Trophoblast cell (in vitro differentiated cells and primary cell): ENCODE measurements around the gene MEIG1.

Experiments
- DNase-seq, 2 donors: peaks; one replicate each; pipeline ENCODE4 v3.0.0-alpha.2; 2016
- H2AFZ ChIP-seq: 2 replicates; pipeline ENCODE4 v1.6.1; 2013; ENCODE audit warnings: low read length, moderate library complexity, mild to moderate bottlenecking; ENCODE audit not compliant: insufficient read depth, poor library complexity
- H2AK5ac ChIP-seq: 2 replicates; pipeline ENCODE4 v1.6.1; 2013; ENCODE audit warnings: mild to moderate bottlenecking, low read length
- H2BK120ac ChIP-seq: 2 replicates; pipeline ENCODE4 v1.6.1; 2013; ENCODE audit warnings: low read length, mild to moderate bottlenecking, moderate library complexity; ENCODE audit not compliant: insufficient read depth, poor library complexity
- H2BK12ac ChIP-seq: 2 replicates; pipeline ENCODE4 v1.6.1; 2013; ENCODE audit warnings: mild to moderate bottlenecking, low read length, moderate library complexity
- H2BK5ac ChIP-seq: 2 replicates; pipeline ENCODE4 v1.6.1; 2013; ENCODE audit warnings: low read length, low read depth, moderate library complexity, mild to moderate bottlenecking; ENCODE audit not compliant: poor library complexity
- H3K14ac ChIP-seq: 2 replicates; pipeline ENCODE4 v1.6.1; 2013; ENCODE audit warnings: mild to moderate bottlenecking, low read length
- H3K18ac ChIP-seq: 2 replicates; pipeline ENCODE4 v1.6.1; 2013; ENCODE audit warnings: mild to moderate bottlenecking, low read length
- H3K23ac ChIP-seq: 2 replicates; pipeline ENCODE4 v1.6.1; 2013; ENCODE audit warnings: low read length
- H3K27ac ChIP-seq: 2 replicates; pipeline ENCODE4 v1.5.1; 2013; ENCODE audit warnings: low read depth, mild to moderate bottlenecking, inconsistent platforms, low read length, moderate library complexity
- H3K27me3 ChIP-seq: 2 replicates; pipeline ENCODE4 v1.6.1; 2013; ENCODE audit warnings: inconsistent platforms, mild to moderate bottlenecking, low read length, moderate library complexity; ENCODE audit not compliant: insufficient read depth
- H3K36me3 ChIP-seq, 2 experiments: 1 replicate in 1 of 2; 2 replicates in 1 of 2; pipeline ENCODE4 v1.6.1; 2013; ENCODE audit warnings: low read length in 2 of 2, mild to moderate bottlenecking in 2 of 2, moderate library complexity in 1 of 2; ENCODE audit not compliant: insufficient read depth in 2 of 2, control insufficient read depth in 1 of 2
- H3K4ac ChIP-seq: 2 replicates; pipeline ENCODE4 v1.6.1; 2013; ENCODE audit warnings: low read depth, mild to moderate bottlenecking, low read length, moderate library complexity
- H3K4me1 ChIP-seq, 2 experiments: 1 replicate in 1 of 2; 2 replicates in 1 of 2; pipeline ENCODE4 v1.6.1; 2013; ENCODE audit warnings: low read length in 2 of 2, mild to moderate bottlenecking in 2 of 2, moderate library complexity in 1 of 2; ENCODE audit not compliant: insufficient read depth in 2 of 2, control insufficient read depth in 1 of 2
- H3K4me2 ChIP-seq: 2 replicates; pipeline ENCODE4 v1.6.1; 2013; ENCODE audit warnings: inconsistent platforms, mild to moderate bottlenecking, low read length, moderate library complexity
- H3K4me3 ChIP-seq: 2 replicates; pipeline ENCODE4 v1.5.1; 2013; ENCODE audit warnings: mild to moderate bottlenecking, low read depth, low read length, inconsistent platforms
- H3K79me1 ChIP-seq: one replicate; pipeline ENCODE4 v1.6.1; 2013; ENCODE audit warnings: low read length
- H3K79me2 ChIP-seq: 2 replicates; pipeline ENCODE4 v1.6.1; 2013; ENCODE audit warnings: low read length, mild to moderate bottlenecking; ENCODE audit not compliant: control insufficient read depth, insufficient read depth, poor library complexity
- H3K9ac ChIP-seq: 2 replicates; pipeline ENCODE4 v1.6.1; 2013; ENCODE audit warnings: mild to moderate bottlenecking, low read length
- H3K9me3 ChIP-seq: 2 replicates; pipeline ENCODE4 v1.6.1; 2013; ENCODE audit warnings: low read depth, mild to moderate bottlenecking, control low read depth, inconsistent platforms, low read length; ENCODE audit not compliant: insufficient read depth
- H4K12ac ChIP-seq: 2 replicates; pipeline ENCODE4 v1.6.1; 2013; ENCODE audit warnings: low read depth, mild to moderate bottlenecking, low read length, moderate library complexity
- H4K8ac ChIP-seq: 2 replicates; pipeline ENCODE4 v1.6.1; 2013; ENCODE audit warnings: low read depth, mild to moderate bottlenecking, low read length, moderate library complexity
- H4K91ac ChIP-seq: one replicate; pipeline ENCODE4 v1.6.1; 2013; ENCODE audit warnings: low read depth, mild to moderate bottlenecking, low read length, moderate library complexity
- WGBS: extraction: QIAGEN DNeasy Blood & Tissue Kit; methylation state at CpG from one replicate; pipeline ENCODE4 v1.1.7; 2013; ENCODE audit warnings: missing lambda C conversion rate; ENCODE audit not compliant: insufficient read length, insufficient coverage; ENCODE audit errors: extremely low coverage; 5-methylcytosine and 5-hydroxymethylcytosine counted together

Gene MEIG1

GRCh38 chr10:14947268-14947667, 11.9 kb upstream of the MEIG1 start:
- H3K23ac ChIP-seq, result no peak overlapping the region
- no CpG with 5 or more reads among the region's 1 CpG for WGBS
- no peaks in the 10 kb centered on the region for H3K27me3 ChIP-seq
- H3K4me1 ChIP-seq, result no peaks in the 10 kb centered on the region
- no peak overlapping the region for H3K4ac ChIP-seq
- H3K14ac ChIP-seq, result no peak overlapping the region
- no peak overlapping the region for H2AFZ ChIP-seq
- H3K9me3 ChIP-seq, result no peaks in the 10 kb centered on the region
- H2BK12ac ChIP-seq, result no peak overlapping the region
- no peak overlapping the region for H3K4me2 ChIP-seq
- H3K4me3 ChIP-seq, result no peak overlapping the region
- no peak overlapping the region for H3K9ac ChIP-seq
- no peak overlapping the region for H3K27ac ChIP-seq
- no peak overlapping the region for H4K91ac ChIP-seq
- DNase-seq, result no peak
- H3K36me3 ChIP-seq, result peaks cover 24 to 26% of the 10 kb centered on the region in 2 experiments
- no peak overlapping the region for H3K18ac ChIP-seq
- no peaks in the 10 kb centered on the region for H3K79me1 ChIP-seq
- H2AK5ac ChIP-seq, result no peak overlapping the region
- H2BK5ac ChIP-seq, result no peak overlapping the region
- H3K79me2 ChIP-seq, result peaks cover 1% of the 10 kb centered on the region
- H2BK120ac ChIP-seq, result no peak overlapping the region
- H4K12ac ChIP-seq, result no peak overlapping the region
- H4K8ac ChIP-seq, result no peak overlapping the region

GRCh38 chr10:14949291-14949690, 9.9 kb upstream of the MEIG1 start:
- Histone ChIP-seq H3K4ac (no peak overlapping the region), H3K18ac (no peak overlapping the region), H3K9me3 (no peaks in the 10 kb centered on the region), H3K27me3 (no peaks in the 10 kb centered on the region), H3K4me2 (no peak overlapping the region), H3K23ac (no peak overlapping the region), H2BK120ac (no peak overlapping the region), H2BK12ac (no peak overlapping the region), H2AFZ (no peak overlapping the region), H2BK5ac (no peak overlapping the region), H3K4me3 (no peak overlapping the region), H3K9ac (no peak overlapping the region), H3K14ac (no peak overlapping the region), H3K36me3 (peaks cover 16 to 19% of the 10 kb centered on the region in 2 experiments), H4K91ac (no peak overlapping the region), H3K4me1 (peaks cover 3% of the 10 kb centered on the region in 2 experiments), H3K27ac (no peak overlapping the region), H2AK5ac (no peak overlapping the region), H4K12ac (no peak overlapping the region), H4K8ac (no peak overlapping the region), H3K79me2 (peaks cover 1% of the 10 kb centered on the region), H3K79me1 (peaks cover 4% of the 10 kb centered on the region)
- DNase-seq, result no peak
- no CpG with 5 or more reads among the region's 5 CpGs for WGBS

GRCh38 chr10:14952851-14953423, 6.3 kb upstream of the MEIG1 start:
- Histone ChIP-seq H2AK5ac (no peak overlapping the region), H3K4ac (peak overlapping the region; percentile 8), H4K12ac (no peak overlapping the region), H3K36me3 (peaks cover 0 to 3% of the 10 kb centered on the region in 2 experiments), H2BK12ac (no peak overlapping the region), H3K23ac (no peak overlapping the region), H2BK120ac (no peak overlapping the region), H3K9me3 (no peaks in the 10 kb centered on the region), H3K79me2 (peaks cover 1% of the 10 kb centered on the region), H3K4me2 (peak overlapping the region; percentile 77), H3K79me1 (peaks cover 4% of the 10 kb centered on the region), H3K9ac (peak overlapping the region; percentile 14), H2AFZ (no peak overlapping the region), H3K14ac (no peak overlapping the region), H4K8ac (no peak overlapping the region), H3K4me1 (peaks cover 3% of the 10 kb centered on the region in 2 experiments), H3K18ac (no peak overlapping the region), H3K4me3 (peak overlapping the region; percentile 78), H4K91ac (no peak overlapping the region), H3K27me3 (no peaks in the 10 kb centered on the region), H3K27ac (no peak overlapping the region), H2BK5ac (no peak overlapping the region)
- no CpG with 5 or more reads among the region's 10 CpGs for WGBS
- DNase-seq, result no peak

- no peak overlapping the region for H2BK12ac ChIP-seq
- peaks cover 3% of the 10 kb centered on the region in 2 experiments for H3K4me1 ChIP-seq
- H3K79me1 ChIP-seq, result peaks cover 4% of the 10 kb centered on the region
- peak overlapping the region; percentile 77 for H3K9ac ChIP-seq
- H4K91ac ChIP-seq, result peak overlapping the region; percentile 41
- H2AFZ ChIP-seq, result peak overlapping the region; percentile 74
- H3K4ac ChIP-seq, result peak overlapping the region; percentile 18
- H3K36me3 ChIP-seq, result peaks cover 0 to 2% of the 10 kb centered on the region in 2 experiments
- no peak overlapping the region for H3K23ac ChIP-seq
- peak overlapping the region; percentile 46 for H2BK120ac ChIP-seq
- peak overlapping the region; percentile 53 for H3K14ac ChIP-seq
- H3K4me2 ChIP-seq, result peak overlapping the region; percentile 77
- peak overlapping the region; percentile 36 for H4K12ac ChIP-seq
- H3K27ac ChIP-seq, result no peak overlapping the region
- H3K18ac ChIP-seq, result peak overlapping the region; percentile 24
- H2AK5ac ChIP-seq, result no peak overlapping the region
- peak; percentile 17 to 55 for DNase-seq
- peak overlapping the region; percentile 78 for H3K4me3 ChIP-seq
- no peaks in the 10 kb centered on the region for H3K27me3 ChIP-seq
- H3K79me2 ChIP-seq, result peaks cover 1% of the 10 kb centered on the region
- H3K9me3 ChIP-seq, result no peaks in the 10 kb centered on the region
- WGBS, result no CpG with 5 or more reads among the region's 32 CpGs
- peak overlapping the region; percentile 72 for H4K8ac ChIP-seq
- H2BK5ac ChIP-seq, result peak overlapping the region; percentile 15
These were observed 5.7 kb upstream of the MEIG1 start for GRCh38 chr10:14953424-14954000.
